ENCODE data around the gene FOXN3.

FOXN3 gene

DNA sequence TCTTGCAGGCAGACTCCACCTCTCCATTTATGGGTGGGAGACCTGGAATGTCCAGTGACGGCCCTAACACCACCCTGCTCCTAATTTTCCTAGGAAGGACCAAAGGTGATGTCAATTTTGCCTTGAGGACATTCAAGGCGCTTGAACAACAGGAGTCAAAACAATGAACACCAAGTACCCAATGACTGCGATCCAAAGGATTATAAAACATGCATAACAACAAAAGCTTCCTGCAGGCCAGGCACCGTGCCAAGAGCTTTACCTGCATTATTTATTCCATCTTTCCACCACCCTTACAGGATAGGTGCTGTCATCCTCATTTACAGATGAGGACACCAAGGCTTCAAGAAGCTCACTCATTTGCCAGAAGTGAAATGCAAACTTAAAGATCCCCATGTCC, 15.2 kb upstream of the FOXN3 start:
- DNase-seq (ENCODE audit: low read depth) = no peak

DNA sequence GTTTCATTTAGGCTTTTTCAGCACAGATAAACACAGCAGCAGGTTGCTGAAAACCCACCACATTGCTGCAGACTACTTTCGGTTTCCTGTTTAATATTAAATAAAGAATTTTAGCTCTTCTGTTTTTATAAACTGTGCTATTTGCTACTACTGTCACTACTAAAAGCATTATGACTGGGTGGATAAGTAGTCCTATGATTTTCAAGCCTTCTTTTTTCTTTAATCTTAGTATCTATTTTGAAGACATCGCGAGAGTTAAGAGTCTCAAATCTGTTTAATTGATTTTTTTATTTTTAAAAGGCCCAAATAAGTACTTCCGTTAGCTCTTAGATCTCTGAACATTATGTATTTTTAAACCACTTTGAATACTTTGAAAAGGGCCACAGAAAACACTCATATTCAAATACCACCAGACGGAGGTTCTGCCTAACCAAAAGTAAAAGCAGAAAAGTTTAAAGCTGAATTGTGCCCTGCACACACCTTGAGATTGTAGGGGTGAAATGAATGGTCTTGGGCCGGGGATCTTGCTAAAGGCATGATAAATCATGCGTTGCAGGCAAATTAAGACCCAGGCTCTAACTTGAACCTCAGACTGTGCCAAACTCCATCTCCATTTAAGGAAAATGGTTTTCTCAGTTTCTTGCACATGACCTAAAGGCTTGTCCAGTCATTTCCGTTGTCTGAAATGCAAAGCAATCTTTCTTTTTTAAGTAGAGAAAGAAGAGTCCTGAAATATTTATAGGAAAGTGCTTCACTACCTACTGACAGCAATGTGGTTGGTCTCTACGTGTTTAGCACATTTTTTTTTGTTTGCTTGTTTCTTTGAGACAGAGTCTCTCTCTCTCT, 13.6 kb upstream of the FOXN3 start:
- DNase-seq (ENCODE audit: low read depth) = no peak

DNA sequence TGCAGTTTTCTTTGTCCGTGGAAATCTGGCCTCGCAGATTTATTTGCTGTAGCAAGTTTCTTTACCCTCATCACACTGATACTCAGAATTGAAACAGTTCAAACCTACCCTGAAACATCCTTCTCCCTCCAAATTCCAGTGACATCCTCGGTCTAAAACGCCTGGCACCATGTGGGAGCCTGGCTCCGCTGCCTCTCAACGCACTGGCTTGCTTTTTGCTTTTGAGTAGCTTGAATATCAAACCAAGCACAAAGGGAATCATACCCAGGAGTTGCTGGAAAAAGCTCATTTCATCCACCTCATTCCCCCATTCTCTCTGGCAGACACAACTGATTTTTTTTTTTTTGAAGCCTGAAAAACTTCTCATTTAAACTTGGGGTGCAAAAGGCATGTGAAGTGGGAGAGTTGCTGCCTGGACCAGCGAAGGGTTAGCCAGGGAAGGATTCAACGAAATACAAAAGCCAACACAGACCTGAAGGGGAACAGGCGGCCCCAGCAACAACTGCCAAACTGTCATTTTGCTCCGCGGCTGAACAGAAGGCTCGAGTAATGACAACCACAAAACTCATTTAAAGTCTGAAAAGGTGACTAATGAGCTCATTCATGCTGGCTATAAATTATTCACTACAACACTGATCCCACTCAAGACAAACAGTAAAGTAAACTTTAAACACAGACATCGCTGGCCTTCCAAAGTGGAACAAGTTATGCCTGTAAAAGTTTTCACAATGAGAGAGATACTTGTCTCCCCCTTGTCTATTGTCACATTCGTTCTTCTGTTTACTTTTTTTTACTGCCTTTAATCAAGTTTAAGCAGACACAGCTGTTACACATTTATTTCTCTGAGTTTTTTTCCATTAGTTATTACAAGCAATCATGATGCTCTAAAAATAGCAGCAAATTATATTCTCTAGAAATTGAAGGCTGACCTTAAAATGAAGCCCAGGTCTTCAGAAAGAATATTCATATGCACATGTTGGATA, 12.5 kb upstream of the FOXN3 start:
- DNase-seq (ENCODE audit: low read depth) = no peak

DNA sequence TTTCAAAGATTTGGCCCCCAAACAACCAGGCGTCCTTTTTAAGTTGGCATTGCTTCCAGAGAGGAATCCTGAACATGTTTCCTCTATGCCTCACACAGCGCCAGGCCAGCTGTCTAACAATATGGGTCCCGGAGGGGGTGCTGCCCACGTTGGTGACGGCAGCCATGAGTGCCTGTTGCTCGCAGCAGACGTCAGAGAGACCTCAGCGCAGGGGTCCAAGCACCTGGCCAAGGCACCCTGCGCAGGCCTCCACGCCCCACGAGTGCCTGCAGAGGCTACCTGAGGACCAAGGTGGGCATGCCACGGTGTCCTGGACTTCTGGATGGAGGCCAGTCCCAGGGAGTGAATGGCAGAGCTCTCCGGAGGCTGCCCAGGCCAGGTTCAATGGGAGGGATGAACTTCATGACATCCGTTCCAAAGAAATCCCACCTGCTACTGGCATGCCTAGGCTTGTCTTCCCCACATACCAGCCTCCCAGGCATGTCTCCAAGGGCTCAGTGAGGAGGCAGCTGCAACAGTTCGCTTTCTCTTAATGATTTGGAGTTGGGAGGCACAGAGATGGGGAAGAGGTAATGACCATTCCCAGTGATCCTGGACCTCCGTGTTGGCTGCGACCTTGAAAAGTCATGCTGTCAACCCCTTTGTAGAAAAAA, 11.6 kb upstream of the FOXN3 start:
- no peak for DNase-seq (ENCODE audit: low read depth)

DNA sequence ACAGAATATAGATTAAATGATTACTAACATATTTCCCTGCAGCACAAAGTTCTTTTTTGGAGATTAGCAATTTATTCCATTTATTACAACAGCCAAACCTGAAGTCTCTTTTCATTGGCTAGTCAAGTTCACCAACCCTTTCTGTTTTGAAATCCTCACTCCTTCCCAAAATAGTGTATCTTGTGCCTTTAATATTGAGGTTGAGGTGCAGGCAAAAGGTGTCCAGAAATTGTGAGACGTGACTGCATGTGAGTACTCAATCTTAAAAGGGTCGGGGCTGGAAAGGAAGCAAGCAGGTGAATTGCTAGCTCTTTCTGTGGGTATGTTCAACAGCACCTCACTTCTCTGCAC, 11.1 kb upstream of the FOXN3 start:
- DNase-seq (ENCODE audit: low read depth) = no peak

DNA sequence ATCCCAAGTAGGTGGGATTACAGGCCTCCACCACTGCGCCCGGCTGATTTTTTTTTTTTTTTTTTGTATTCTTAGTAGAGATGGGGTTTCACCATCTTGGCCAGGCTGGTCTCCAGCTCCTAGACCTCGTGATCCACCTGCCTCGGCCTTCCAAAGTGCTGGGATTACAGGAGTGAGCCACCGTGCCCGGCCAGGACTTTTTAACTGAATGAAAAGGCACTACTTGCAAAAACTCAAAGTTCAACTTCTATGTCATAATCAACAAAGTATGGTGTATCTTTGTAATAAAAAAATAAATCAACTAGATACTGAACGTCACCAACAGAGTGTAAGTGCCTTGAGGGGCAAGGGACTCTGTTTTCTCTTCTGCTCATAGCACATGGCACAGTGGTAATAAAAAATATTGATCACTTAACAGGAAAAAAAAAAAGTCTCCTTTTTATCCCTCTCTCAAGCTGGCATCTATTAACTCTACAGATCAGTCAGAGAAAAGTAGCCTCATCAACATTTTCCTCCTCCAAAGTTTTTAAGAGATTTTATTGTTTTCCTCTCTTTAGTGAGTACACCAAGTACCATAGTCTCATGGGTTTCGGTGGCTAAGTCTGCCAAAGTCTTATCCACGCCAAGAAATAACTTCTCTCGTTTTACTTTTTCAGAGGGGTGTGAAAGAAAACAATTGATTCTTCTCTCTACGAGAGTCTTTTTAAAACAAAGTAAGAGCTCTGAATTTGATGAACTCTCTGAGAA, 10.6 kb upstream of the FOXN3 start:
- no peak for DNase-seq (ENCODE audit: low read depth)

DNA sequence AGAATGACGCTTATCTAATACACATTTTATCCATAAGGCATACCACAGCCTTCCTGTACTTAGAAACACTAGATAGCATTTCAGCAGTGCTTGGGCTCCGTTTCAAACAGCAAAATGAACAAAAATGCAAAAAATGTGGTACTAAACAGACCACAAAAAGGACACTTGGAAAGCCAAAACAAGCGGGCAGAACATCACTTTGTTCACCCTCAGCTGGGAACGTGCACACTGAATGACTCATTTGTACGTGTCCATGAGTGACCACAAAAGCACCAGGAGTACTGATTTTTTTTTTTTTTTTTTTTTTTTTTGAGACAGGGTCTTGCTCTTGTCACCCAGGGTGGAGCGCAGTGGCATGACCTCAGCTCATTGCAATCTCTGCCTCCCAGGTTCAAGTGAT, 8.9 kb upstream of the FOXN3 start:
- peak; percentile 82 for DNase-seq (ENCODE audit: low read depth)

DNA sequence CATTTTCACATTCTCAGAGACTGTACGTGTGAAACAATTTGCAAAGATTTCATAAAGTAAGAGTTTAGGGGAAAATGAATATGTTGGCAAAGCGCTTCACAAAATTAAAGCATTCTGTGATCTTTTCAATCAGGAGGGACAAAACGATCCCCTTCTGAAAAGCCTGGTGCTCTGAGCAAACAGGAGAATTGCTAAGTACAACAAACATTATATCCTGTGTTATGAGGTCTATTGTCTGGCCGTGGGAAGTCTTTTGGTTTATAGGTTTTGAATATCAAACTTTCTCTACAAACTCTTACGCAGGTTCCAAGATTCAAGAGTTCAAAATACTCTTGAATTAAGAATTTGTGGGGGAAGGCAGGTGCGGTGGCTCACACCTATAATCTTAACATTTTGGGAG, 7.2 kb upstream of the FOXN3 start:
- no peak for DNase-seq (ENCODE audit: low read depth)

DNA sequence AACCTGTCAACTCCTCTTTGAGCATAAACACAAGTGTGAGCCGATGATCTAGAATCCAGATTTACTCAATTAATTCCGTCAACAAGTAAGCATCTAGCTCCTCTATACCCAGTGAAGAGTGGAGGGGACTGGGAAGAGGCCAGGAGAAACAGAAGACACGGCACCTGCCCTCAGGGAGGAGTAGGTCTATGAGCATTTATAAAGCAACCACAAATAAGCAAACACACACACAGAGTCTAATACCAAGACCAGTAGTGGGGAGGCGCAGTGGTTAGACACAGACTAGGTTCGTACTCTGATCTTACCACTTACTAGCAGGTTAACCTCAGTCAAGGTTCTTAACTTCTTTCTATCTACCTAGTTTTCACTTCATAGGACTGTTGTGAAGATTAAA, 5.9 kb upstream of the FOXN3 start:
- DNase-seq (ENCODE audit: low read depth) = no peak

DNA sequence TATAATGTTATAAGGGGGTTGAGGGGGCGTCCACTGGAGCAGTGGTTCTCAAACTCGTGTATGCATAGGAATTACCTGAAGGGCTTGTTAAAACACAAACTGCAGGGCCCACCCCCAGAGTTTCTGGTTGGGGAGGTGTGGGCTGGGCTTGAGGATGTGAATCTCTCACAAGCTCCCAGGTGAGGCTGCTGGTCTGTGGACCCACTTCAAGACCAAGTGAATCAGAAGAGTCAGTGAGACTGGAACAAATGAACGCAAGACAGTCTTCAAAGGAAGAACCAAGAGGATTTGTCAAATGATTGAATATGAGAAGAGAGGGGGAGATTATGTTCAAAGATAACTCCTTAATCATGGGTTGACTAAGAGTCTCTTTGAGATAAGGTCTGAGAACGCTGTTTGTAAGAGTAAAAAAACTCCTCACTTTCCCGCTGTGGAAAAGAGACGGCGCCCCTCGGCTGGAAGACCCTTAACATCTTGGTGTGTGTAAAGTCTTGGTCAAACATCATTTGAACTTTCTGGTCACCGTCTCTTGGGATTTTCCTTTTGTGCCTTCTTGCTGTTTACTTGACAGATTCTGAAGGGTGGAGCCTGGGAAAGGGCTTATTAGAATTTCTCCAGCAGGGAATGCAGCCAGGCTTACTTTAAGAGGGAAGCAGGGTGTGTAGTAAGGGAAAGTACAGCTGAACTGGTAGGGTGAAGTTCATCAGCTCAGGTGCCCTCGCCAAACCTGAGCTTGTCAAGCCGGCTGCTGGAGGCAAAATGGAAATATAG, 5.3 kb upstream of the FOXN3 start:
- DNase-seq (ENCODE audit: low read depth) = no peak

DNA sequence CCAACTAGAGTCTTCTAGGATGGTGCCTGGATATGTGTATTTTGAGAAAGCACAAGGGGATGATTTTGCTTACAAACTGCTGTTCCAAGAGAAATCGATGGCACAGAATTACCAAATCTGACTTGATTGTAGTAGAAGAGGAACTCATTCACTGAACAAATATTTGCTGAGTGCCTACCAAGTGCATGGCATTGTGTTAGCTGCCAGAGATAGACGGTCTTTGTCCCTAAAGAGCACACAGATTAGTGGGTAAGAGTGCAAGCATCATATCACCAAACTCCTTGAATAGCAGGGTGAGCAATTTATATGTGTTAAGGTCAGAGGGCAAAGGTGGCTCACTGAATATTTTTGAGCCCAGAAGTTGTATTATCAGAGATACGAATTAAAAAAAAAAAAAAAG, 3.5 kb upstream of the FOXN3 start:
- no peak for DNase-seq (ENCODE audit: low read depth)

DNA sequence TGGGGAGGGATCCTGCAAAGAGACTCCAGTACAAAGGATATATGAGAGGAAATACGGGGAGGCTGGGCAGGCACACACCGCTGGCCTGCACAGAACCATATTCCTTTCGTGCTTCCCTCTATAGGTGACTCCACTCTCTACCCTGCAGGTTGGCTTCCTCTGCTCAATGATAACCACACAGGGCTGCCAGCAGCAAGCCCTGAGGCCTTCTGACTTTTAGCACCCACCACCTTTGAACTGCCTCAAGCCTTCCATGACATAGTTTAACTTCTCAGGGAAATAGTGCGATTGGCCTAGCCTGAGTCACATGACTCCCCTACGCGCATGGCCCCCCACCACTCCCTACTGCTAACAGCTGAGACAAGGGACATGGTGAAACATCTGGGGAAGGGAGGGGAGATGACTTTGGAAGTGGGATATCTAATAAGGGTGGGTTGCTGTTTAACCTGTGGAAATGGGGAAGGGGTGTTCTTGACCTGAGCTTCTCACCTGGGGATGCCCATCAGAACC, 3.0 kb upstream of the FOXN3 start:
- DNase-seq (ENCODE audit: low read depth) = no peak

DNA sequence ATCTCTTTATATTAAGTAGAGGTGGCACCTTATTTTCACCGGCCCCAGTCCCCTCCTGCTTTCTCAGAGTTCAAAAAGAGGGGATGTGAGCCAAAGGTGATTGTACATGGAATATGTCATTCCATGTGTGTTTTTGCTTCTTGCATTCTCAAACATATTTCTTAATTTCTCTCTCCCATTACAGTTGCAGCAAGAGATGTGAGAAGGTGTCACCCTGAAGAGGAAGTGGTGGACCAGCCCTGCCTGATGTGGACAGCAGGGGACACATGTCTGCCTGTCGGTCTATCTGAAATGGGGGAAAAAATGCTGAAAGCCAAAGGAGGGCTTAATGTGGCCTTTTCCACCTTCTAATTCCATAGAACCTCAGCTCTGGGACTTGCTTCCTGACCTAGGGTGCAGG, 1.9 kb upstream of the FOXN3 start:
- DNase-seq (ENCODE audit: low read depth) = no peak

DNA sequence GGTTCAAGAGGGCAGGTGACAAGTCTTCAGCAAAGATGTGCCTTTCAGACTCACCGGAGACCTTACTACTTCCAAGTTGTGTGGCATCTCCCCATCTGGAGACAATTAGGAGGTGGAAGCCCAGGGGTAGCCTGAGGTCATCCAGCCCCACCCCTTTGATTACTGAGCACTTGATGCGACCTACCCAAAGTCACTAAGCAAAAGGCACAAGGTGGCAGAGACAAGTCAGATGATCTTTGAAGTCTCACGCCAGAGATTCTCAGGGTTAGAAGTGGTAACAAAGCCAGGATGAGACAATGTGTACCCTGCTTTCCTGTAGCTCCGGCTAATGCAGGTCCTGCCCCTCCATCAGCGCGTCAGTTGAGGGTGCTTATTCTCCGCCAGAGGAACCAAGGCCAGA, 1.4 kb upstream of the FOXN3 start:
- no peak for DNase-seq (ENCODE audit: low read depth)

DNA sequence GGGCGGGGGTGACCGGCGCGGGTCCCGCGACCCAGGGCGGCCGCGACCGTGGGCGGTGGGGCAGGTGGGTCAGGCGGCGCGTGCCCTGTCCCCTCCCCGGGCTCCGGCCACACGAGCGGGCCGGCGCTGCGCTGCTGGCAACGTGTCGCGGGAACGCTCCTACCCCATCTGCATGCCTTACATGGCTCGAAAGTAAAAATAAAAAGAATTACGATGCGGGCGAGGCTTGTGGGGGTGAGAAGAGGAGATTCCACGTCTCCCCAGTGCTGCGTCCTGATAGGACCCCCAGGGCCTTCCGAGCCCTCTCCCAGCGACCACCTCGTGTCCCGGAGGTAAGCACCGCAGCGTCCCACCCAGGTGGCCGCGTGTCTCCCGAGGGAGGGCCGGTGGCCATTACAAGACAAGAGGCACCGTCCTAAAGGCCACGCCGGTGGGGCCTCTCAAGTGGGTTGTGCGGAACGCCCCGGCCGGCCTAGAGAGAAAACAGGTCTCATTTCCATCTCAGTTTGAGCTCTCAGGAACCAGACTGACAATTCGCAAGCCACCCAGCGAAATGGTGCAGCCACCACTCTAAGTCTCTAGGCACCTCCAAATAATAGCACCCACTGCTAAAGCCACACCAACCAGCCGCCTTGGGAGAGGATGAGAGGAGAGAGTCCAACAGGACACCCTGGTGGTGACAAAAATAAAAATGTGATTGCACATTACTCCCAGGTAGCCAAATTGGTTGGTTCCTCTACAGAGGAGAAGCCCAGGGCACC, 612 bp upstream of the FOXN3 start:
- DNase-seq (ENCODE audit: low read depth) = no peak

DNA sequence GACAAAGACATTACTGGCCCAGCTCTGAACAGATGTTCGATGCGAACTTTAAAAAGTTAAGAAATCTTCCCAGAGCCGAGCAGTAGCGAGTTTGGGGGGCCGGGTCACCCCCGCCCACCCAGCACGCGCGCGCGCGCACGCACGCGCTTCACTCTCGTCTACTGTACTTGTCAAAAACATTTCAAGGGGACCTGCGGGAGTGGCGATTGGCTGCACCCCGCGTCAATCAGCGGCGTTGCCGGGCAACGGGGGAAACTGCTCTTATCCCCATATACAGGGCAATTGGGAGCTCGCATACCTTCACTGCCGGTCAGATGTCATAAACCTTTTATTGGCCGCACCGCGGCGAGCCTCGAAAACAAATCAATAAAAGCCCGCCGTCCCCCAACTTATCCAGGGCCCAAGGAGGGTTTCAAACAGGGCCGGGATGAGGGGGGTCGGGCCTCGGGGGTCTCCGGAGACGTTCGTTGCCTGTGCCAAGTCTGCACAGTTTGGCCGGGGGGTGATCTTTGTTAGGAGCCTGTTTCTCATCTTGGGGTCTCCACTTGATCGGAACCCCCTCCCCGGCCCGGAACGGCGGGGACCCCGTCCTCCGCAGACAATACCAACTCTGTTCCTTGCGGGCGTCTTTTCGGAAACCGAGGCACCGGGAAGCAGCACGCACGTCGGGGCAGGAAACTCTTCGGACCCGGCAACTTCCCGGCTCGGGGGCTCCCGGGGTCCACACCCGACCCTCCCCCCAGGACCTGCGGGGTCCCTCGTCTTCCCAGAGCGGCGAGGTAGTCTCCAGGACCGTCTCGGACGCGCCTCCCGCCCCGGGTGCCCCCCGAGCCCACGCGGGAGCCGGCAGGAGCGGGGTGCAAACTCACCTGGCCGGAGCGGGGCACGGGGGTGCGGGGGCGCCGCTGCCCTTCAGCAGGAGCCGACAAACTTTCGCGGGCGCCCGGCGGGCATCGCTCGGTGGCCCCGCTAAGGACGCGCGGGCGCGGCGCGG, 734 bp downstream of the FOXN3 start:
- DNase-seq (ENCODE audit: low read depth) = peak; percentile 97

DNA sequence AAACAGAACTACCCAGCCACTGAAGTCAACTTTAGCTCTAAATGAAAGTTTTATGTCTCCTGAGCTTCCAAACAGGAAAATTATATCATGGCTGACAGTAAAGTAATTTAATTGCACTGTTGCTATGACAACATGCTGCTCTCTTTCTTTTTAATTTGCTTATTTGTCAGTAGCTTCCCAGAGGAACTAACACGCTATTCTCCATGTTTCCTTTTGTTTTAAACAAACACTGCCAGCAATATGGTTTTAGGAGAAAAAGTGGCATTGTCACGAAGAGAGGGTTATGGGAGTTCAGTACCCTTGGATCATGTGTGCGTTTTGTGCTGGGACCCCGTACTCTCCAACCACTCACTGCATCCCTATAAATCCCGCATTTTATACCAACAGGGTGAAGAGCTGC, 1.9 kb downstream of the FOXN3 start:
- no peak for DNase-seq (ENCODE audit: low read depth)

DNA sequence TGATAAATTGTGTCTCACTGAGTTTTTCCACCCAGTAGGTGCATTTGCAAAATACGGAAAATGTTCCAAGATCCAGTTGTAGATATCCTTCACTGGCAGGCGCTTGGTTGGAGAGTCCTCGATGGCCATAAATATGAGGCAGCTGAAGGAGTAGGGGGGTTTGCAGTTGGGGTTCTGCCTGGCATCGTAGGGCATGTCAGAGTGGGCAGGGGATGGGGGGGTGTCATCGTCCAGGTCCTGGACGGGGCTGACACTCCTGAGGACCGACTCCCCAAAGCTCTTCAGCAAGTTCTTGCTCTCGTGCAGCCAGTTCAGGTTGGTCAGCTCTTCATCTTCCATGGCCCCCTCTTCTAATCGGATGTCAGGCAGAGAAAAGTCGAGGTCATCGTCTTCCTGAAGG, 5.1 kb downstream of the FOXN3 start:
- no peak for DNase-seq (ENCODE audit: low read depth)

DNA sequence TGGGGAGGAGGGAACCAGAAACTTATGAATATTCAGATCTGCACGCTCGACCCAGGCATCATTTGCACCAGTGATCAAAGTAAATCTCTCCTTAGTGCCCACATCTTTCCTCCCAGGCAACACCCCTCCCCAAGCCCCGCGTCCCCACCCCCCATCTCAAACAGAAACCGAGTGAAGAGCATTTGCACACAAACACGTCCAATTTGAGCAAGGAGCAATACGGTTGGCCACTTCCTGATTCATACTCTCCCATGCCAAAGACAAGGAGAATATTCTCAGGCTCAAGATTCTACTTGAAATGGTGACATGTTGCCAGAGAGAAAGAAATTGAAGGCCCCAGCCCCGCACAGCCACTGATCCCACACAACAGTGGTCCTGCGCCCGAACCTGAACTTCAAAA, 7.1 kb downstream of the FOXN3 start:
- no peak for DNase-seq (ENCODE audit: low read depth)
